Uterus (tissue), 4 donors: ENCODE data around the gene PSPH. TPM values are rescaled to one million over a fixed set of nuclear protein-coding genes. Genes with fewer than 3 reads are reported as not detected.
A peak's percentile ranks its signal among the peaks of the same experiment; 100 is the strongest.

Source experiments
- DNase-seq, 2 donors: peaks; one replicate each; pipeline ENCODE4 v3.0.0-alpha.2; 2019 to 2020
- H3K27ac ChIP-seq, 2 donors: fragments of 200-600 bp; sonication (generic); 1 replicate in 1 of 2; 2 replicates in 1 of 2; pipeline ENCODE4 v1.5.1; 2016 to 2018
- H3K27me3 ChIP-seq, 2 donors: fragments of 200-600 bp; sonication (generic); one replicate each; pipeline ENCODE4 v1.5.1; 2018 to 2019; ENCODE audit warnings: control low read depth in 1 of 2
- H3K36me3 ChIP-seq, 2 donors: fragments of 200-600 bp; sonication (generic); one replicate each; pipeline ENCODE4 v1.5.1; 2019; ENCODE audit warnings: control low read depth in 1 of 2
- H3K4me1 ChIP-seq, 2 donors: fragments of 200-600 bp; sonication (generic); one replicate each; pipeline ENCODE4 v1.5.1; 2018 to 2019; ENCODE audit warnings: control low read depth in 1 of 2
- H3K4me3 ChIP-seq, 2 donors: fragments of 200-600 bp; sonication (generic); 1 replicate in 1 of 2; 2 replicates in 1 of 2; pipeline ENCODE4 v1.5.1; 2018 to 2019; ENCODE audit warnings: mild to moderate bottlenecking in 1 of 2
- H3K9me3 ChIP-seq, 2 donors: fragments of 200-600 bp; sonication (generic); one replicate each; pipeline ENCODE4 v1.5.1; 2019; ENCODE audit warnings: control low read depth in 1 of 2
- CTCF ChIP-seq, 4 experiments: fragments of 200-600 bp in 2 of 4; fragments of 450-650 bp in 2 of 4; sonication (generic) in 2 of 4; IDR thresholded peaks; one replicate each; pipeline ENCODE4 v1.5.1; 2016 to 2019; ENCODE audit warnings: antibody characterized with exemption in 4 of 4, mild to moderate bottlenecking in 2 of 4, moderate library complexity in 1 of 4
- POLR2A ChIP-seq, 2 donors: fragments of 450-650 bp; IDR thresholded peaks; one replicate each; pipeline ENCODE4 v1.6.1; 2016; ENCODE audit warnings: antibody characterized with exemption in 2 of 2, mild to moderate bottlenecking in 1 of 2, moderate library complexity in 1 of 2
- intact Hi-C: fragments of 100-400 bp; cut with DNase I; formaldehyde crosslinking; loops from one replicate; pipeline ENCODE4 v1.15.1; 2023; ENCODE audit warnings: low total_unique reads
- small RNA-seq: library from RNA; depleted of rRNA; stranded (forward); fragments of <200 nt; gene quantifications from one replicate; pipeline ENCODE3, GENCODE V24; 2016
- total RNA-seq, 4 donors: library from RNA; depleted of rRNA in 3 of 4; stranded (reverse); fragments of >200 nt in 3 of 4; gene quantifications; one replicate each; pipeline versions ENCODE4 v1.1.0 to v1.2.4, GENCODE V29; 2014 to 2023
- donor health status: DM: yes; HTN: yes; CAD: no.

Gene PSPH
- total RNA-seq, 4 donors from 2014 or later, result 4.5 to 25.6 (median 16.7) TPM

- TF ChIP-seq CTCF (IDR thresholded peaks at IDR 0.05) (peak in 3 of 4 experiments; percentile 68 to 97 (median 89)), POLR2A (IDR thresholded peaks at IDR 0.05) (peak in 1 of 2 donors; percentile 65)
- peak within 1 kb of the TSS; percentile 43 to 51 for H3K4me3 ChIP-seq
- no peaks in the 10 kb centered on the region for H3K27me3 ChIP-seq
- intact Hi-C loops, result loop anchor here (5.0 kb wide), 1 partner anchor 322 kb away; no protein-coding TSS in a partner anchor
- DNase-seq, result peak; percentile 43 to 71
- H3K27ac ChIP-seq, result peak within 1 kb of the TSS; percentile 95 to 97
- H3K9me3 ChIP-seq, result no peaks in the 10 kb centered on the region
- peaks cover 0 to 3% of the 10 kb centered on the region in 2 donors for H3K4me1 ChIP-seq
- H3K36me3 ChIP-seq, result no peaks in the 10 kb centered on the region
These were observed 86.8 kb downstream of the PSPH start, which contains the start of gene NIPSNAP2 for GRCh38 chr7:55964261-55965099. TSS of gene NIPSNAP2 (plus strand) at chr7:55964585. CDS start at chr7:55964610, 25 bp downstream.

GRCh38 chr7:55963584-55964168 lies 87.6 kb downstream of the PSPH start:
- peaks cover 0 to 3% of the 10 kb centered on the region in 2 donors for H3K4me1 ChIP-seq
- H3K36me3 ChIP-seq, result no peaks in the 10 kb centered on the region
- no peaks in the 10 kb centered on the region for H3K9me3 ChIP-seq
- intact Hi-C loops, result loop anchor here (5.0 kb wide), 1 partner anchor 321 kb away; no protein-coding TSS in a partner anchor
- TF ChIP-seq CTCF (IDR thresholded peaks at IDR 0.05) (no peak), POLR2A (IDR thresholded peaks at IDR 0.05) (no peak)
- H3K27ac ChIP-seq, result peak overlapping the region; percentile 95 to 97
- peak overlapping the region; percentile 22 to 35 for H3K4me3 ChIP-seq
- no peak for DNase-seq
- H3K27me3 ChIP-seq, result no peaks in the 10 kb centered on the region

GRCh38 chr7:55962014-55962413 lies 89.2 kb downstream of the PSPH start:
- no peak for DNase-seq
- no peak for TF ChIP-seq POLR2A (IDR thresholded peaks at IDR 0.05)
- no peak for TF ChIP-seq CTCF (IDR thresholded peaks at IDR 0.05)
- Histone ChIP-seq H3K27ac (no peak overlapping the region), H3K36me3 (no peaks in the 10 kb centered on the region), H3K4me3 (no peak overlapping the region), H3K4me1 (peaks cover 0 to 3% of the 10 kb centered on the region in 2 donors), H3K27me3 (no peaks in the 10 kb centered on the region), H3K9me3 (no peaks in the 10 kb centered on the region)
- intact Hi-C loops, result loop anchor here (5.0 kb wide), 1 partner anchor 320 kb away; no protein-coding TSS in a partner anchor

Small RNA genes lying within 50 kb of the gene (small RNA-seq; reads per million reads assigned to genes)
- not detected for gene SNORA15
- gene SNORA22B, result not detected

Other genes starting within 250 kb of the PSPH start
- not detected for gene SEPTIN14, start 188.7 kb downstream of the PSPH start, total RNA-seq
- gene ZNF713, start 164.0 kb downstream of the PSPH start, total RNA-seq, result 10 to 100 TPM in 1 of 4 donors, 1 to 10 TPM in 2, under 1 TPM in 1; 0.26 to 28.4 (median 6.7) TPM
- 10 to 100 TPM in 2 of 4 donors, 1 to 10 TPM in 2; 3.2 to 20.9 (median 8.0) TPM for gene MRPS17, start 99.6 kb downstream of the PSPH start, total RNA-seq
- 10 to 100 TPM; 51.8 to 80.6 (median 69.9) TPM for gene NIPSNAP2, start 86.9 kb downstream of the PSPH start, total RNA-seq
- 100 to 1,000 TPM in 3 of 4 donors, 10 to 100 TPM in 1; 88.0 to 255 (median 194) TPM for gene CCT6A, start 321 bp upstream of the PSPH start, total RNA-seq
- gene SUMF2, start 12.8 kb upstream of the PSPH start, total RNA-seq, result 100 to 1,000 TPM in 2 of 4 donors, 10 to 100 TPM in 2; 61.2 to 110 (median 86.5) TPM
- gene PHKG1, start 41.5 kb upstream of the PSPH start, total RNA-seq, result 1 to 10 TPM in 1 of 4 donors, under 1 TPM in 1, not detected in 2; 0.97 to 4.7 TPM
- gene CHCHD2, start 55.0 kb upstream of the PSPH start, total RNA-seq, result 100 to 1,000 TPM; 193 to 900 (median 353) TPM
- gene NUPR2, start 65.0 kb upstream of the PSPH start, total RNA-seq, result not detected